Measurements from ENCODE around the gene LRRC26. TPM values are rescaled to one million over a fixed set of nuclear protein-coding genes. Genes with fewer than 3 reads are reported as not detected.

LRRC26 gene
- total and polyA plus RNA-seq, 2 of the 13 experiments (the other 11 are each of a cell fraction or from before 2014, with no cell fraction given): not detected

DNA sequence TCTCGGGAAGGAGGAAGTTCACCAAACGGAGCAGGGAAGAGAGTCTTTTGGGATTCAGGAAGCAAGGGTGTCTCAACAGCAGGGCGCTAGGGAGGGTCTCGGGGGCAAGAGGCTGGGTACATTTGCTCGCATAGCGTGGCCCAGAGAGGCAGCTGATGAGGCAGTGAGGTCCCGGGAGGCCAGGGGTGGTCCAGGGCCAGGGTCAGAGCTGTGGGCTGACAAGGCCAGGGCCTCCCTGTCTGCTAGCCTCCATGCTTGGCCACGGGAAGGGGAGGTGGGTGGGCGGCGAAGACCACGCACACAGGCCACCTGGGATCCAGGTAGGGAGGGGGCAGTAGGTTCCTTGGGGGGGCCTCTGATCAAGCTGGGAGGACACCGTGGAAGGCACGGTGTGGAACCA lies 41.7 kb upstream of the LRRC26 start:
- no peak for ATAC-seq

DNA sequence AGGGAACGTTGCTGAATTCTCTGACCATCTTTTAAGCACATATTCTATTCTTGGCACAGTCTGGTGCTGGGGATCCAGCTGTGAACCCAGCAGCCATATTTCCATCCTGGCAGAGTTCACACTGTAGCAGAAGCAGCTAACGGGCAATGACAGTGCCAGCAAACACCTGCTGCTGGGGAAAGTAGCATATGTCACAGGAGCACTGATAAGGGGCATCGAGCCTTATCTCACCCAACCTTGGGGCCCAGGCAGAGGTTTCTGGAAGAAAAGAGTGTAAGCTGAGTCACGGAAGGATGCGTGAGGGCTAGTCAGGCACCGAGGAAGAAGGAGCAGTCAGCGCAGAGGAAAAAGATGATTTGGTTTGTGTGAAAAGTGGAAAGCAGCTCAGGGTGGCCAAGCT lies 36.8 kb upstream of the LRRC26 start:
- in situ Hi-C loops (cut with HindIII; ENCODE audit: extremely low pct_ligation_motif_present, low pct_unique_long_range_greater_than_20kb): no loop called here

More for the DNA sequence above, 41.7 kb upstream of the LRRC26 start:
- H3K79me2 ChIP-seq (ENCODE audit: insufficient read depth, low read length): peaks cover 3% of the 10 kb centered on the region
- TF ChIP-seq AGO2 (optimal IDR thresholded peaks at IDR 0.05; ENCODE audit: low read depth, low read length) (peak; percentile 85), JUND (CRISPR knock-in tag; IDR thresholded peaks at IDR 0.05) (no peak)
- no peak overlapping the region for H3K9ac ChIP-seq (ENCODE audit: insufficient read depth, low read depth, low read length)
- H3K36me3 ChIP-seq (replicated peaks in 1 of 2; ENCODE audit: control insufficient read depth in 1 of 2, insufficient read depth in 2 of 2, low read length in 2 of 2): no peaks in the 10 kb centered on the region; a peak in 1 of 5 replicates
- no peak for DNase-seq (ENCODE audit: low spot score)
- H3K27ac ChIP-seq (ENCODE audit: extremely low read length, insufficient read depth, low read length): no peak overlapping the region
- FAIRE-seq: no peak
- BruUV-seq (replicated peaks): no TSS peak
- POLR2A ChIA-PET: no interaction called here
- H3K4me1 ChIP-seq (ENCODE audit: insufficient read depth, low read length): peaks cover 7% of the 10 kb centered on the region
- no peak overlapping the region for H3K4me3 ChIP-seq (replicated peaks in 1 of 3; ENCODE audit: insufficient read depth in 1 of 3, low read depth in 2 of 3, low read length in 3 of 3)
- H3K9me3 ChIP-seq (ENCODE audit: low read length): no peaks in the 10 kb centered on the region
- no peaks in the 10 kb centered on the region for H3K27me3 ChIP-seq (ENCODE audit: control insufficient read depth in 1 of 2, insufficient read depth in 2 of 2, low read length in 2 of 2)
- 93% methylated on average over 13 of the region's 13 CpGs for WGBS (ENCODE audit: low lambda C conversion rate)
- H3K4me2 ChIP-seq (ENCODE audit: low read depth, low read length): no peak overlapping the region
- H2AFZ ChIP-seq (ENCODE audit: low read length): no peak overlapping the region
- intact Hi-C loops (cut with micrococcal nuclease; ENCODE audit: unreplicated experiment) (no loop called here), in situ Hi-C loops (cut with HindIII; ENCODE audit: extremely low pct_ligation_motif_present, low pct_unique_long_range_greater_than_20kb) (no loop called here)
- CTCF ChIA-PET (ENCODE audit: low intra/inter-chr PET ratio, low total read pairs): no interaction called here
- no peaks in the 10 kb centered on the region for H4K20me1 ChIP-seq (ENCODE audit: insufficient read depth, low read length)

More for the DNA sequence above, 36.8 kb upstream of the LRRC26 start:
- DNase-seq (ENCODE audit: low spot score) (no peak), ATAC-seq (no peak), FAIRE-seq (no peak)
- 0 out of 2 replicates have a peak, but pooled peaks cover 4% of the 10 kb centered on the region for H4K20me1 ChIP-seq (ENCODE audit: insufficient read depth, low read length)
- H3K79me2 ChIP-seq (ENCODE audit: insufficient read depth, low read length): peaks cover 36% of the 10 kb centered on the region
- no TSS peak for BruUV-seq (replicated peaks)
- H3K4me3 ChIP-seq (replicated peaks in 1 of 3; ENCODE audit: insufficient read depth in 1 of 3, low read depth in 2 of 3, low read length in 3 of 3): peak overlapping the region; percentile 90 to 93 (median 92); a peak in 5 of 6 replicates
- CTCF ChIA-PET (ENCODE audit: low intra/inter-chr PET ratio, low total read pairs): no interaction called here
- no peaks in the 10 kb centered on the region; a peak in 1 of 5 replicates for H3K36me3 ChIP-seq (replicated peaks in 1 of 2; ENCODE audit: control insufficient read depth in 1 of 2, insufficient read depth in 2 of 2, low read length in 2 of 2)
- peak overlapping the region; percentile 88 for H3K9ac ChIP-seq (ENCODE audit: insufficient read depth, low read depth, low read length)
- H3K4me1 ChIP-seq (ENCODE audit: insufficient read depth, low read length): peaks cover 44% of the 10 kb centered on the region
- no peak overlapping the region for H3K27ac ChIP-seq (ENCODE audit: extremely low read length, insufficient read depth, low read length)
- no peak for TF ChIP-seq CHD2 (IDR thresholded peaks at IDR 0.05; ENCODE audit: low read depth, low read length)
- no peak for TF ChIP-seq MTA1 (CRISPR knock-in tag; IDR thresholded peaks at IDR 0.05; ENCODE audit: borderline replicate concordance)
- TF ChIP-seq, protein P1, sequence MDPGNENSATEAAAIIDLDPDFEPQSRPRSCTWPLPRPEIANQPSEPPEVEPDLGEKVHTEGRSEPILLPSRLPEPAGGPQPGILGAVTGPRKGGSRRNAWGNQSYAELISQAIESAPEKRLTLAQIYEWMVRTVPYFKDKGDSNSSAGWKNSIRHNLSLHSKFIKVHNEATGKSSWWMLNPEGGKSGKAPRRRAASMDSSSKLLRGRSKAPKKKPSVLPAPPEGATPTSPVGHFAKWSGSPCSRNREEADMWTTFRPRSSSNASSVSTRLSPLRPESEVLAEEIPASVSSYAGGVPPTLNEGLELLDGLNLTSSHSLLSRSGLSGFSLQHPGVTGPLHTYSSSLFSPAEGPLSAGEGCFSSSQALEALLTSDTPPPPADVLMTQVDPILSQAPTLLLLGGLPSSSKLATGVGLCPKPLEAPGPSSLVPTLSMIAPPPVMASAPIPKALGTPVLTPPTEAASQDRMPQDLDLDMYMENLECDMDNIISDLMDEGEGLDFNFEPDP (CRISPR knock-in tag; conservative IDR thresholded peaks at IDR 0.05): no peak
- no peak for TF ChIP-seq ZNF749 (CRISPR knock-in tag; IDR thresholded peaks at IDR 0.05; ENCODE audit: borderline replicate concordance)
- no peak for TF ChIP-seq MYPOP (CRISPR knock-in tag; IDR thresholded peaks at IDR 0.05)
- intact Hi-C loops (cut with micrococcal nuclease; ENCODE audit: unreplicated experiment): no loop called here
- H2AFZ ChIP-seq (ENCODE audit: low read length): no peak overlapping the region
- POLR2A ChIA-PET: interaction anchor here (1.8 to 8.8 kb wide), 2 partner anchors 15 to 17 kb away, joined by 5 to 225 read pairs; partner anchors contain the start of genes CYSRT1, RNF208 and RNF224
- no peaks in the 10 kb centered on the region for H3K9me3 ChIP-seq (ENCODE audit: low read length)
- no peaks in the 10 kb centered on the region; a peak in 1 of 5 replicates for H3K27me3 ChIP-seq (ENCODE audit: control insufficient read depth in 1 of 2, insufficient read depth in 2 of 2, low read length in 2 of 2)
- H3K4me2 ChIP-seq (ENCODE audit: low read depth, low read length): peak overlapping the region; percentile 95
- WGBS (ENCODE audit: low lambda C conversion rate): 75% methylated on average over 7 of the region's 7 CpGs

All from HepG2 (cell line).